Bone marrow (tissue), 2 donors: ENCODE measurements around the gene ANKRD33B.

Experiments
- DNase-seq, 2 donors: peaks; one replicate each; lab custom pipeline; 2025; lab: John Stamatoyannopoulos, UW

ANKRD33B gene

GRCh38 chr5:10699987-10700386, 136.1 kb downstream of the ANKRD33B start:
- no peak for DNase-seq

DNA sequence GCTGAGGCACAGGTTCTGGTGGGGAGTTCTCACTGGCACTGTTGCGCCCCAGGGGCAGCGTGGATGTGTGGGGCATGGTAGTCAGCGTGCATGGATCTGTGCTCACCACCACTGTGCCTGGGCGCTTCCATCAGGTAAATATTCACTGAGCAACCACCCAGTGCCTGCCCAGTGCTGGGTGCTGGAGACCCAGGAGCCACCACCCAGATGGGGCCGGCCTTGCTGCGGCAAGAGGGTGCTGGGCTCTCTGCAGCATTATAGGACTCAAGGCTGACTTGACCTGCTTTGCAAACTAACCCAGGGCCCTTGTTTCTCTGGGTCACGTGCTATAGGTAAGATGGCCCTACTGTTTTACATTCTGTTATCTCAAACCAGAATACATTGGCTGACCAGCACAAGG, 136.6 kb downstream of the ANKRD33B start:
- no peak for DNase-seq

DNA sequence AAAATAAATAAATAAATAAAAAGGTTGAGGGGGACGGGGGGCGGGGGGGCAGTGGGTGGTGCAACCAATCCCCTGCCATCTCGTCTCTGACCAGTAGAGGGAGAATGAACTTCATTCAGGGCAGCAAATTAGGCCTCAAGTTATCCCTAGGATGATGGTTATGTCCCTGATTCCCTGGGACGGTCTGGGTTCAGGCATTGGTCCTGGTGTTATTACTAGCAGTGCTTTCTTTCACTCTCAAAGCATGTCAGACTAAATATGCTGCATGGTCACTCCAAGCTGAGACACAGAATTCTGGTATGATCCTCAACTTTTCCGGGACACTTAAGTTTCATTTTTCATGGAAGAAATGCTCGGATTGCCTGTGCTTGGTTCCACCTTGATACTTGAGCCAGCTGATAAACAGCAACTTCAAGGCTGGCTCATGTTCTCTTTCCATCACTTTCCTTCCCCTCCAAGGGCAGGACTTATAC, 137.7 kb downstream of the ANKRD33B start:
- DNase-seq, result peak in 1 of 2 donors; percentile 8

DNA sequence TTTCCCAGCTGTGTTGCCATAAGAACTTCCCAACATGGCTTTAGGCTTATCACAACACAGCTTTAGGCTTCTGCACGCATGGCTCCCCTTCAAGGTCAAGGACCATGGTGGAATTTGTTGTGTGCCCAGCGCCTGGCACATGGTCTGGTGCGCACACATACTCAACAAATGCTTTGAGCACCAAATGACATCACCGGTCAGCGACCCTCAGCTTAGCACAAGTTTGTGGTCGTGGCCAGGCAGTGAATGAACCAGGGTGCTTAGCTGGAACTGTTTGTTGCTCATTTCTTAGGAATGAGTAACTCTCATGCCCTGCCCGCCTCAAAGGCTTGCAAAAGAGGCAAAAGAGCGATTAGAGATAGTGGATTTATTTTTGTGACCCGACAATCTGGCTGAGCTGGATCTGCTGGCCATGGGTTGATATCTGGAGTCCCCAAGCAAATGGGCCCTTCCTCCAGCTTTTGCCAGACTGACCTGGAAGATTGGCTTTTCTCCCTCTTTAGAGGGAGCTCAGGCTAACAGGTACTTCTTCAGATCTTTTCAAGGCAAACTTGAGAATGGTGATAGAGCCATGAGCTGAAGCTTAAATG, 138.3 kb downstream of the ANKRD33B start:
- no peak for DNase-seq

DNA sequence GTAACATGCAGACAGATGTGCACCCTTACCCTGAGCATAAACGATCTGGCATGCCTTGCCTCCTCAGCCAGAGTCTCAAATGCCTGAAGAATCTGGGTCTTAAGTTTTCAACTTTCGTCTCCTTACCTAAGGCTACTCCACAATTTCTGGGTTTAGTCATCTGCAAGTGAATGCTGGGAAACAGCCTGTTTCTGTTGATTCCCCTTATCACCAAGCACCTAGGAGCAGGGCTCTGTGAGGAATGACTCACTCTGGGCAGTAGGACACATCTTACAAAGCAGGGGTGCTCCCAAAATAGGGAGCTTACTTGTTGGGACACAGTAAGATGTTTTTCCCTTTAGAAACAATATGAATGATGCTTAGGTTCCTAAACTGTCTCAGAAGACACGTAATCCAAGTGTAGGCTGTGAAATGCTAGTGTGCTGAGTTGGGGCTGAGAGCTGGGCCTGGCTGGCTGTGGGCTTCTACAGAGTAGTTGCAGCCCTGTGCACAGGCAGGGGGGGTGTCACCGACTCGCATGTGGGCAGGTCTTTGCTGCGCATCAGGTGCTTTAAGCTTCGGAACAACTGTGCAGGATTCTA, 139.1 kb downstream of the ANKRD33B start:
- no peak for DNase-seq

DNA sequence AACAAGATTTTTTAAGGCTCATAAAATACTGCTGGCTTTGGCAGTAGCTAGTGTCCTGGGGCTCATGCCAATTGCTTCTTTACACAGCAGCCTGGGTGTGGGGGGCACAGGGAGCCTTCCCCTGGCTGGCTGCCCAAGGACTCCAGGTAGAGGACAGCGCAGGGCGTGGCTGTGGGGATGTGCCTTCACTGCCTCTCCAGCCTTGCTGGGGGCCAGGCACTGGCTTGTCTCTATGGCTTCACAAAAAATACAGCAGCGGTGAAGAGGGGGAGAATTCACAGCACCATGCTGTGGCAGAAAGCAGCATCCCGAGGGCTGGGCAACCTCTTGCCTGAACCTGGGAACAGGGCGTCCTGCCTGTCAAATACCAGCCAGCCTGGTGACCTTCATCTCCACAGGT, 139.8 kb downstream of the ANKRD33B start:
- no peak for DNase-seq

DNA sequence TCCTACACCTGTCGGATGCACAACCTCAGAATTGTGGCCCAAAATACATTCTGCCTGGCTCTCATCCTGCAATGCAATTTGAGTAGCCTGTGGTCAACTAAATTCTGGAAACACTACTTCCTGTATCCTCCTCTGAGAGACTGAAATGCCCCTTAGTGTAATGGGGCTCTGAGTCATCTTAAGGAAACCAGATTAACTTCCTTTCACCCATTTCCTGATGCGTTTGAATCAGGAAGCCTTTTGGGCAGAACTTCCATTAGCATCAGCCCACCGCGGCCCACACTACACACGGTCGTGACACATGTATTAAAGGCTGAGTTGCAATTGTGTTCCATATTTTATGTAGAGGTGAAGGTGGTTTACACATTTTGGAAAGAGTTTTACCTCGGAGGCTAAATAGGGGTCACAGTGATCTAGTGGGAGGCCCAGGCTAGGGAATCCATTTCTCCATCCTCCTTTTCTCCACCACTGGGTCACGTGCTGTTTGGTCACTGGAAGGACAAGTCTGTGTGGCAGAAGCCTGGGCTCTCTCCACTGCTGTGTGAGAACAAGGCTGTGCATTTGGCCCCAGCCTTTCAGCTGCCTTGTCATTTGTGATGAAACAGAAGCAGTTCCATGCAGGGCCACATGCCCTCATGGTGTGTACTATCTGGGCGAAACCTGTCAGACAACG, 141.2 kb downstream of the ANKRD33B start:
- peak in 1 of 2 donors; percentile 29 for DNase-seq

DNA sequence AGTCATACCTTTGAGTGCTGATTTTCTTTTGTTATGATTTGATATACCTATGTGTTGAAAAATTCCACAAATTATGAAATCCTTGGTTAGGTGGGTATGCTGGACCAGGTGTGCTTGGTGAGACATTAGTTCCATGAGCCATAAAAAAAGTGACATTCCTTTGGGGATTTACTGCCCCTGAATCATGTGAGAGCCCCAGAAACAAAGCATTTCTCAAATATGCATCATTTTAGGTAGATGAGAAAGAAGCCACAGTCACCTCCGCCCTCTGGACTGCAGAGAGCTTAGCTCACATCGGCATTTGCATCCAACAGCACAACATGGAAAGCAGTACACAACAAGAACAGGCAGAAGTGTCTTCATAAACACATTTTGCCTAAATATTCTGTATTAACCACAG, 141.9 kb downstream of the ANKRD33B start:
- DNase-seq, result no peak

DNA sequence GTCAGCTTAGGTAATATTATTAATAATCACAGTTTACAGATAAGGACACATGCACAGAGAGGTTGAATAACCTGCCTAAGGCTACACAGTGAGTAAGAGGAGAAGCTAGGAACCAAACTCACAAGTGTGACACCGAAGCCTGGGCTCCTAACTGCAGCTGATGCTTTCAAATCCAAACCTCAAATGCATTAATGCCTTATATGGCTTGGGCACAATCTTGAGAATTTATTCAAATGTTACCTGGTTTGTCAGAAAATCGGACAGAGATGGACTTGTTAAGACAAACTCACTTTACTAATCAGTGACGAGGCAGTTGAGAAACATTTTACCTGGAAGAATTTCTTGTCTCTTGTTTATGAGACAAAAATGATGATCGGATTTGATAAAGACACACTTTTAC, 142.5 kb downstream of the ANKRD33B start:
- no peak for DNase-seq
